Thyroid gland (tissue), 4 donors: ENCODE measurements around the gene CACNA1G. TPM values are rescaled to one million over a fixed set of nuclear protein-coding genes. Genes with fewer than 3 reads are reported as not detected.

Source experiments
- DNase-seq, 2 donors: peaks; one replicate each; pipeline ENCODE4 v3.0.0-alpha.2; 2019
- H3K27ac ChIP-seq, 3 donors: fragments of 200-600 bp; sonication (generic); 1 replicate in 2 of 3; 2 replicates in 1 of 3; pipeline ENCODE4 v1.5.1; 2016 to 2019; ENCODE audit warnings: mild to moderate bottlenecking in 1 of 3, moderate library complexity in 1 of 3
- H3K27me3 ChIP-seq: fragments of 200-600 bp; sonication (generic); one replicate; pipeline ENCODE4 v1.5.1; 2019
- H3K36me3 ChIP-seq, 2 donors: fragments of 200-600 bp; sonication (generic); one replicate each; pipeline ENCODE4 v1.5.1; 2016 to 2019
- H3K4me1 ChIP-seq, 2 donors: fragments of 200-600 bp; sonication (generic); one replicate each; pipeline ENCODE4 v1.5.1; 2017 to 2019
- H3K4me3 ChIP-seq, 3 donors: fragments of 200-600 bp; sonication (generic); replicated peaks in 1 of 3; 1 replicate in 2 of 3; 2 replicates in 1 of 3; pipeline ENCODE4 v1.5.1; 2016; ENCODE audit warnings: mild to moderate bottlenecking in 1 of 3
- H3K9me3 ChIP-seq: fragments of 200-600 bp; sonication (generic); one replicate; pipeline ENCODE4 v1.5.1; 2017
- CTCF ChIP-seq, 6 experiments: fragments of 200-600 bp in 3 of 6; fragments of 450-650 bp in 3 of 6; sonication (generic) in 3 of 6; IDR thresholded peaks; one replicate each; pipeline ENCODE4 v1.5.1; 2016 to 2019; ENCODE audit warnings: antibody characterized with exemption in 6 of 6, mild to moderate bottlenecking in 2 of 6, inconsistent platforms in 1 of 6, moderate library complexity in 1 of 6
- POLR2A ChIP-seq, 2 donors: fragments of 450-650 bp; IDR thresholded peaks; one replicate each; pipeline ENCODE4 v1.6.1; 2017; ENCODE audit warnings: antibody characterized with exemption in 2 of 2, mild to moderate bottlenecking in 2 of 2, moderate library complexity in 1 of 2
- WGBS, 2 donors: methylation state at CpG; one replicate each; pipeline ENCODE4 v1.1.5; 2017; 5-methylcytosine and 5-hydroxymethylcytosine counted together
- intact Hi-C: fragments of 100-400 bp; cut with DNase I; formaldehyde crosslinking; loops from one replicate; pipeline ENCODE4 v1.15.1; 2023
- total RNA-seq, 4 donors: library from RNA; depleted of rRNA; stranded (reverse); fragments of >200 nt; gene quantifications; one replicate each; pipeline ENCODE4 v1.2.3, GENCODE V29; 2016

Gene CACNA1G
- total RNA-seq, 4 donors from 2014 or later = 0.13 to 3.3 (median 0.52) TPM

GRCh38 chr17:50631195-50631907 lies 70.8 kb downstream of the CACNA1G start:
- Histone ChIP-seq H3K4me1 (peaks cover 32 to 34% of the 10 kb centered on the region in 2 donors), H3K4me3 (no peak overlapping the region), H3K9me3 (no peaks in the 10 kb centered on the region), H3K27ac (no peak overlapping the region), H3K36me3 (no peaks in the 10 kb centered on the region), H3K27me3 (no peaks in the 10 kb centered on the region)
- 71 to 77% methylated on average over 10 to 11 of the region's 11 CpGs for WGBS, 2 donors
- TF ChIP-seq POLR2A (IDR thresholded peaks at IDR 0.05) = no peak
- no peak for TF ChIP-seq CTCF (IDR thresholded peaks at IDR 0.05)
- intact Hi-C loops = loop anchor here (5.0 kb wide), 2 partner anchors 51 to 66 kb away; no protein-coding TSS in a partner anchor
- no peak for DNase-seq

GRCh38 chr17:50631908-50632571 lies 71.5 kb downstream of the CACNA1G start:
- peaks cover 29 to 34% of the 10 kb centered on the region in 2 donors for H3K4me1 ChIP-seq
- no peak for DNase-seq
- TF ChIP-seq POLR2A (IDR thresholded peaks at IDR 0.05) (no peak), CTCF (IDR thresholded peaks at IDR 0.05) (no peak)
- WGBS, 2 donors = 83 to 92% methylated on average over 9 of the region's 9 CpGs
- H3K4me3 ChIP-seq = no peak overlapping the region
- no peaks in the 10 kb centered on the region for H3K27me3 ChIP-seq
- H3K27ac ChIP-seq = no peak overlapping the region
- H3K36me3 ChIP-seq = no peaks in the 10 kb centered on the region
- H3K9me3 ChIP-seq = no peaks in the 10 kb centered on the region
- intact Hi-C loops = loop anchor here (5.0 kb wide), 2 partner anchors 50 to 65 kb away; no protein-coding TSS in a partner anchor

- intact Hi-C loops = loop anchor here (5.0 kb wide), 2 partner anchors 50 to 65 kb away; no protein-coding TSS in a partner anchor
- Histone ChIP-seq H3K36me3 (no peaks in the 10 kb centered on the region), H3K9me3 (no peaks in the 10 kb centered on the region), H3K4me3 (no peak overlapping the region), H3K27me3 (no peaks in the 10 kb centered on the region), H3K4me1 (peaks cover 29 to 34% of the 10 kb centered on the region in 2 donors), H3K27ac (no peak overlapping the region)
- TF ChIP-seq CTCF (IDR thresholded peaks at IDR 0.05) (no peak), POLR2A (IDR thresholded peaks at IDR 0.05) (no peak)
- 88 to 92% methylated on average over 5 of the region's 5 CpGs for WGBS, 2 donors
- no peak for DNase-seq
These were observed 72.1 kb downstream of the CACNA1G start for GRCh38 chr17:50632637-50633036.

- no peak for TF ChIP-seq CTCF (IDR thresholded peaks at IDR 0.05)
- no peak for TF ChIP-seq POLR2A (IDR thresholded peaks at IDR 0.05)
- no peaks in the 10 kb centered on the region for H3K27me3 ChIP-seq
- no peak for DNase-seq
- peaks cover 26 to 32% of the 10 kb centered on the region in 2 donors for H3K4me1 ChIP-seq
- H3K36me3 ChIP-seq = no peaks in the 10 kb centered on the region
- H3K27ac ChIP-seq = no peak overlapping the region
- H3K9me3 ChIP-seq = no peaks in the 10 kb centered on the region
- intact Hi-C loops = loop anchor here (5.0 kb wide), 2 partner anchors 49 to 64 kb away; no protein-coding TSS in a partner anchor
- no peak overlapping the region for H3K4me3 ChIP-seq
- 95 to 96% methylated on average over 9 of the region's 9 CpGs for WGBS, 2 donors
These were observed 73.2 kb downstream of the CACNA1G start for GRCh38 chr17:50633683-50634082.
